PC-3 (cell line): ENCODE results near the gene RPS6KA3. TPM values are rescaled to one million over a fixed set of nuclear protein-coding genes. Genes with fewer than 3 reads are reported as not detected.

Source experiments
- ATAC-seq: fragments of 200-7000 bp; cut with Tn5 transposase; 2 replicates; pipeline ENCODE4 v1.9.1; 2020; ENCODE audit warnings: mild to moderate bottlenecking, moderate library complexity
- BruUV-seq: library from RNA; stranded (reverse); fragments of 400-500 nt; replicated peaks from 2 replicates; lab custom pipeline; 2021; lab: Mats Ljungman, UMichigan
- CTCF ChIA-PET: fragments of 300-600 bp; sonication (Branson Sonifier 250); formaldehyde crosslinking; loops from one replicate; lab custom pipeline; 2022; ENCODE audit warnings: antibody characterized with exemption; lab: Charles Lee
- POLR2A ChIA-PET: fragments of 300-600 bp; sonication (Branson Sonifier 250); formaldehyde crosslinking; loops from one replicate; lab custom pipeline; 2022; ENCODE audit warnings: antibody characterized with exemption; ENCODE audit not compliant: unreplicated experiment; lab: Charles Lee
- DNase-seq: peaks from one replicate; pipeline ENCODE4 v3.0.0-alpha.2; 2015
- H2AFZ ChIP-seq: fragments of 300-600 bp; sonication (generic); 2 replicates; pipeline ENCODE4 v1.6.0; 2016; ENCODE audit warnings: antibody characterized with exemption, low read length
- H3F3A ChIP-seq: fragments of 300-600 bp; sonication (generic); one replicate; pipeline ENCODE4 v1.6.0; 2017; ENCODE audit warnings: antibody characterized with exemption, low read length, control low read depth, mild to moderate bottlenecking; ENCODE audit not compliant: unreplicated experiment
- H3K27ac ChIP-seq: fragments of 300-600 bp; sonication (generic); 2 replicates; pipeline ENCODE4 v1.5.1; 2016; ENCODE audit warnings: mild to moderate bottlenecking, low read length
- H3K27me3 ChIP-seq: fragments of 300-600 bp; sonication (generic); 2 replicates; pipeline ENCODE4 v1.6.1; 2016; ENCODE audit warnings: low read length, mixed read lengths
- H3K36me3 ChIP-seq: fragments of 300-600 bp; sonication (generic); 2 replicates; pipeline ENCODE4 v1.6.1; 2016; ENCODE audit warnings: low read depth, mixed run types, low read length, mixed read lengths
- H3K4me1 ChIP-seq: fragments of 300-600 bp; sonication (generic); 2 replicates; pipeline ENCODE4 v1.5.1; 2016; ENCODE audit warnings: low read length; ENCODE audit not compliant: insufficient read depth
- H3K4me2 ChIP-seq: fragments of 300-600 bp; sonication (generic); 2 replicates; pipeline ENCODE4 v1.6.0; 2016; ENCODE audit warnings: low read length
- H3K4me3 ChIP-seq: fragments of 300-600 bp; sonication (generic); 2 replicates; pipeline ENCODE4 v1.5.1; 2016; ENCODE audit warnings: mild to moderate bottlenecking, low read length, mixed read lengths
- H3K79me2 ChIP-seq: fragments of 300-600 bp; sonication (generic); 2 replicates; pipeline ENCODE4 v1.6.1; 2017; ENCODE audit warnings: low read length, mixed read lengths
- H3K9ac ChIP-seq: fragments of 300-600 bp; sonication (generic); 2 replicates; pipeline ENCODE4 v1.6.0; 2016; ENCODE audit warnings: mild to moderate bottlenecking, low read length
- H3K9me2 ChIP-seq: fragments of 300-600 bp; sonication (generic); replicated peaks from 2 replicates; pipeline ENCODE4 v1.6.1; 2016; ENCODE audit warnings: mixed run types, low read length, mixed read lengths
- H3K9me3 ChIP-seq: fragments of 300-600 bp; sonication (generic); 2 replicates; pipeline ENCODE4 v1.6.1; 2016; ENCODE audit warnings: low read length, mixed read lengths
- H4K20me1 ChIP-seq: fragments of 300-600 bp; sonication (generic); 2 replicates; pipeline ENCODE4 v1.6.1; 2016; ENCODE audit warnings: low read length, mixed read lengths
- EZH2 ChIP-seq: fragments of 300-600 bp; sonication (generic); IDR thresholded peaks from one replicate; pipeline ENCODE4 v1.6.1; 2017; ENCODE audit warnings: antibody characterized with exemption, mild to moderate bottlenecking, low read length; ENCODE audit not compliant: unreplicated experiment
- EZH2phosphoT487 ChIP-seq: fragments of 300-600 bp; sonication (generic); IDR thresholded peaks from 2 replicates; pipeline ENCODE4 v1.6.1; 2018; ENCODE audit warnings: mild to moderate bottlenecking, antibody characterized with exemption, low read length, borderline replicate concordance
- intact Hi-C: fragments of 100-400 bp; cut with micrococcal nuclease; formaldehyde crosslinking; loops from 2 replicates; pipeline ENCODE4 v1.9.0; 2023
- total RNA-seq: library from RNA; depleted of rRNA; stranded (reverse); fragments of >200 nt; gene quantifications from 2 replicates; pipeline ENCODE4 v1.2.3, GENCODE V29; 2014
- TF ChIP-seq, protein P1 (sequence below): fragments of 300-600 bp; sonication (generic); conservative IDR thresholded peaks from 2 replicates; pipeline ENCODE4 v1.5.1; 2017; ENCODE audit warnings: antibody characterized with exemption, low read depth, mild to moderate bottlenecking, low read length

The RPS6KA3 gene
- total RNA-seq, 1 experiment from 2014 or later = 22.8 TPM

DNA sequence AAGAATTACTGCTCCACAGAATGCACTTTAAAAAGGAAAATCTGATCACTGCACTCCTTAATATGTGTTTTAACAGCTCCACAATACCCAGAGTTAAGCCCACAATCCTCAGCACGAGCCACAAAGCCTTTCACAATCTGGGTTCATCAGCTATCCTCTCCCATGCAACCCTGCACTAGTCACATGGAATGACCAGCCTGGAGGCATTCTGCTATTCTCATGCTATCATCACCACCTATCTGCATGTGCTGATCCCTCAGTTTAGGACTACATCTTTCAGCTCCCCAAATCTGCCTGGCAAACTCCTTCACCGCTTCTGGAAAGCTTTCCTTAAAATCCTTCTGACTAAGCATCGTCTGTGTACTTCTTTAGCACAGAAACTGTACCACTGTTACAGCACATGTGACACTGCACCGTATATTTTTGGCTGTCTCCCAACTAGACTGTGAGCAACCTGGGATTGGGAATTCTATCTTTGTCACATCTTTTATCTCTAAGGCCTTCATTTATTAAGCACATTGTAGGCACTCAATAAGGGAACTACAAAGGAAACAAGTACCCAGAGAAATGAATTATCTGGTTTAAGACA is 106.8 kb downstream of the RPS6KA3 start:
- Histone ChIP-seq H3K9me3 (no peaks in the 10 kb centered on the region), H3K9ac (no peak overlapping the region), H3K79me2 (no peaks in the 10 kb centered on the region), H3K36me3 (peaks cover 14% of the 10 kb centered on the region; the same call in 1 of the 2 replicates), H3K9me2 (no peaks in the 10 kb centered on the region), H3K4me3 (no peak overlapping the region), H3K4me1 (no peaks in the 10 kb centered on the region), H3K27ac (no peak overlapping the region), H4K20me1 (no peaks in the 10 kb centered on the region), H3K27me3 (no peaks in the 10 kb centered on the region), H3K4me2 (no peak overlapping the region), H2AFZ (no peak overlapping the region), H3F3A (no peaks in the 10 kb centered on the region)
- ChIA-PET POLR2A (no interaction called here), CTCF (no interaction called here)
- ATAC-seq (no peak), DNase-seq (no peak)
- TF ChIP-seq, protein P1, sequence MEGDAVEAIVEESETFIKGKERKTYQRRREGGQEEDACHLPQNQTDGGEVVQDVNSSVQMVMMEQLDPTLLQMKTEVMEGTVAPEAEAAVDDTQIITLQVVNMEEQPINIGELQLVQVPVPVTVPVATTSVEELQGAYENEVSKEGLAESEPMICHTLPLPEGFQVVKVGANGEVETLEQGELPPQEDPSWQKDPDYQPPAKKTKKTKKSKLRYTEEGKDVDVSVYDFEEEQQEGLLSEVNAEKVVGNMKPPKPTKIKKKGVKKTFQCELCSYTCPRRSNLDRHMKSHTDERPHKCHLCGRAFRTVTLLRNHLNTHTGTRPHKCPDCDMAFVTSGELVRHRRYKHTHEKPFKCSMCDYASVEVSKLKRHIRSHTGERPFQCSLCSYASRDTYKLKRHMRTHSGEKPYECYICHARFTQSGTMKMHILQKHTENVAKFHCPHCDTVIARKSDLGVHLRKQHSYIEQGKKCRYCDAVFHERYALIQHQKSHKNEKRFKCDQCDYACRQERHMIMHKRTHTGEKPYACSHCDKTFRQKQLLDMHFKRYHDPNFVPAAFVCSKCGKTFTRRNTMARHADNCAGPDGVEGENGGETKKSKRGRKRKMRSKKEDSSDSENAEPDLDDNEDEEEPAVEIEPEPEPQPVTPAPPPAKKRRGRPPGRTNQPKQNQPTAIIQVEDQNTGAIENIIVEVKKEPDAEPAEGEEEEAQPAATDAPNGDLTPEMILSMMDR = no peak
- TF ChIP-seq EZH2 (no peak), EZH2phosphoT487 (no peak)
- BruUV-seq = no TSS peak
- intact Hi-C loops = no loop called here

DNA sequence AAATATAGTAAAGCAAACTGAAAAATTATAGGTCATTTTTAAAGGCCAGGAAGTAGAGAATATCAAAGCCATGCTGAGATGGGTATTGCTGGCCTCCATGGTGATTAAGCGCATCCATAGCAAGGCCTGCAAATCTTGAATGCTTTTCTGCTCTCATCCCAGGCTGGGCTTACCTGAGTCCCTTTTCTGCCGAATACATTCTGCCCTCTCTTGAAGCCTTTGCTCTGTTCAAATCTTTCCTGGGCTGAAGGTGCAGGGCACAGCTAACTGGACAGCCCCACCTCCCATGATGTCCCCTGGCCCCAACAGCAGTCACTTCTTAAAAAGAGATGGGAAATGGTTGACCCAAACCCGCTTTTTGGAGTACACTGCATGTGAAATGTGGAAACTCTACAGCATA is 115.0 kb downstream of the RPS6KA3 start:
- H3K79me2 ChIP-seq = no peaks in the 10 kb centered on the region
- no peak overlapping the region for H3K27ac ChIP-seq
- intact Hi-C loops = no loop called here
- H3K4me2 ChIP-seq = no peak overlapping the region
- no peak for ATAC-seq
- BruUV-seq = no TSS peak
- H3F3A ChIP-seq = no peaks in the 10 kb centered on the region
- no peaks in the 10 kb centered on the region for H3K9me2 ChIP-seq
- H2AFZ ChIP-seq = no peak overlapping the region
- H4K20me1 ChIP-seq = no peaks in the 10 kb centered on the region
- H3K4me3 ChIP-seq = no peak overlapping the region
- CTCF ChIA-PET = no interaction called here
- H3K36me3 ChIP-seq = peaks cover 16% of the 10 kb centered on the region; the same call in 1 of the 2 replicates
- H3K4me1 ChIP-seq = no peaks in the 10 kb centered on the region
- no peaks in the 10 kb centered on the region for H3K27me3 ChIP-seq
- DNase-seq = no peak
- H3K9me3 ChIP-seq = no peaks in the 10 kb centered on the region
- POLR2A ChIA-PET = no interaction called here
- no peak overlapping the region for H3K9ac ChIP-seq
- TF ChIP-seq EZH2 (no peak), EZH2phosphoT487 (no peak)
- TF ChIP-seq, protein P1 = no peak

- H2AFZ ChIP-seq = no peak overlapping the region
- no peaks in the 10 kb centered on the region for H3K79me2 ChIP-seq
- no peak overlapping the region for H3K9ac ChIP-seq
- no peak overlapping the region for H3K4me2 ChIP-seq
- H4K20me1 ChIP-seq = no peaks in the 10 kb centered on the region
- no peaks in the 10 kb centered on the region for H3K9me2 ChIP-seq
- ATAC-seq = no peak
- H3K4me3 ChIP-seq = no peak overlapping the region
- intact Hi-C loops = no loop called here
- H3K36me3 ChIP-seq = 0 out of 2 replicates have a peak, but pooled peaks cover 2% of the 10 kb centered on the region
- CTCF ChIA-PET = no interaction called here
- no peaks in the 10 kb centered on the region for H3K27me3 ChIP-seq
- POLR2A ChIA-PET = no interaction called here
- H3K27ac ChIP-seq = no peak overlapping the region
- no TSS peak for BruUV-seq
- no peaks in the 10 kb centered on the region for H3F3A ChIP-seq
- no peak for DNase-seq
- no peaks in the 10 kb centered on the region for H3K9me3 ChIP-seq
- peaks cover 6% of the 10 kb centered on the region; the same call in 1 of the 2 replicates for H3K4me1 ChIP-seq
- TF ChIP-seq EZH2 (no peak), EZH2phosphoT487 (no peak)
- TF ChIP-seq, protein P1 = no peak
Observed at GRCh38 chrX:20149326-20149725, 117.4 kb downstream of the RPS6KA3 start.
